Ishikawa (cell line): ENCODE measurements around the gene GSTM2.
A peak's percentile ranks its signal among the peaks of the same experiment; 100 is the strongest.

Experiments used
- CEBPB ChIP-seq: IDR thresholded peaks from 2 replicates; pipeline ENCODE4 v1.6.1; 2012
- CREB1 ChIP-seq: IDR thresholded peaks from 2 replicates; pipeline ENCODE4 v1.6.1; 2012; ENCODE audit warnings: low read depth
- EGR1 ChIP-seq: IDR thresholded peaks from 2 replicates; pipeline ENCODE4 v1.6.1; 2012
- EP300 ChIP-seq: IDR thresholded peaks from 2 replicates; pipeline ENCODE4 v1.6.1; 2012; ENCODE audit warnings: borderline replicate concordance
- FOXM1 ChIP-seq: IDR thresholded peaks from 2 replicates; pipeline ENCODE4 v1.6.1; 2012; ENCODE audit warnings: low read depth, borderline replicate concordance
- NFIC ChIP-seq: IDR thresholded peaks from 2 replicates; pipeline ENCODE4 v1.6.1; 2012
- RAD21 ChIP-seq: IDR thresholded peaks from 2 replicates; pipeline ENCODE4 v1.6.1; 2012; ENCODE audit warnings: low read depth
- TAF1 ChIP-seq: IDR thresholded peaks from 2 replicates; pipeline ENCODE4 v1.6.1; 2012; ENCODE audit warnings: low read depth, mild to moderate bottlenecking
- TCF12 ChIP-seq: IDR thresholded peaks from 2 replicates; pipeline ENCODE4 v1.6.1; 2012; ENCODE audit warnings: low read depth
- TEAD4 ChIP-seq: IDR thresholded peaks from 2 replicates; pipeline ENCODE4 v1.6.1; 2012
- YY1 ChIP-seq: IDR thresholded peaks from 2 replicates; pipeline ENCODE4 v1.6.1; 2012; ENCODE audit warnings: low read depth
- ZBTB7A ChIP-seq: IDR thresholded peaks from 2 replicates; pipeline ENCODE4 v1.6.1; 2012; ENCODE audit warnings: low read depth
- TF ChIP-seq, protein P1 (sequence below): IDR thresholded peaks from 2 replicates; pipeline ENCODE4 v1.6.1; 2012; ENCODE audit warnings: low read depth, mild to moderate bottlenecking
- TF ChIP-seq, protein P2 (sequence below): IDR thresholded peaks from 2 replicates; pipeline ENCODE4 v1.6.1; 2012
- TF ChIP-seq, protein P3 (sequence below): IDR thresholded peaks from 2 replicates; pipeline ENCODE4 v1.6.1; 2012

The GSTM2 gene

DNA sequence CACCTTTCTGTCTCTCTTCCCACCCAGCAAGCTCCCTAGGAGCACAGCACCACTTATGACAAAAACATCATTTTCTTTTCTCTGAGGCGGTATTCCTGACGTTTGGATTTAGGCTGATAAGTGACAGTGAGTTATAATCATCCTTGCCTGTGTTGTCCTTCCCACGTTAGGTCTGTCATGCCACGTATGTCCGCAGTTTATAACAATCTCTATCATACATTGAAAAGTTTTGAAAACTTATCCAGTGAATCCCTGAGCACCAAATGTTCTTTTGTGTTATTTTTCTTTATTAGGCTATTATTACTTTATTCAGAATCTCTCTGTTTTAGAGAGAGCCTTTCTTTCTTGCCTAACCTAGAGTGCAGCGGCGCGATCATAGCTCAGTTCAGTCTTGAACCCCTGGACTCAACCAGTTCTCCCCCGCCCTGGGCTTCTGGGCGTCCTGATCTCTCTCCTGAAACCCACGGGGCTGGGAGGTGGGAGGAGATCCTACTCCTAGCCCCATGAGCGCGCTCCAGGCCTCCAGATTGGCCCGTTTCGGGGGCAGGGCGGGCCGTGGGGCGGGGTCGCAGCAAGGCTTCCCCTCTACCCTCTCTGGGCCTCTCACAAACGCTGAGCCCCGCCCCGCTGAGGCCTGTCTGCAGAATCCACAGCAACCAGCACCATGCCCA, at the start of gene GSTM2:
Gene GSTM2, plus strand, starts transcription at position 606 of the 671 bp plus-strand sequence. Its CDS starts 59 bp downstream, at position 665.
- TF ChIP-seq FOXM1 (no peak), CEBPB (no peak), TEAD4 (no peak), CREB1 (no peak), RAD21 (no peak), TAF1 (no peak), YY1 (no peak), EP300 (no peak), NFIC (no peak)
- TF ChIP-seq, protein P1, sequence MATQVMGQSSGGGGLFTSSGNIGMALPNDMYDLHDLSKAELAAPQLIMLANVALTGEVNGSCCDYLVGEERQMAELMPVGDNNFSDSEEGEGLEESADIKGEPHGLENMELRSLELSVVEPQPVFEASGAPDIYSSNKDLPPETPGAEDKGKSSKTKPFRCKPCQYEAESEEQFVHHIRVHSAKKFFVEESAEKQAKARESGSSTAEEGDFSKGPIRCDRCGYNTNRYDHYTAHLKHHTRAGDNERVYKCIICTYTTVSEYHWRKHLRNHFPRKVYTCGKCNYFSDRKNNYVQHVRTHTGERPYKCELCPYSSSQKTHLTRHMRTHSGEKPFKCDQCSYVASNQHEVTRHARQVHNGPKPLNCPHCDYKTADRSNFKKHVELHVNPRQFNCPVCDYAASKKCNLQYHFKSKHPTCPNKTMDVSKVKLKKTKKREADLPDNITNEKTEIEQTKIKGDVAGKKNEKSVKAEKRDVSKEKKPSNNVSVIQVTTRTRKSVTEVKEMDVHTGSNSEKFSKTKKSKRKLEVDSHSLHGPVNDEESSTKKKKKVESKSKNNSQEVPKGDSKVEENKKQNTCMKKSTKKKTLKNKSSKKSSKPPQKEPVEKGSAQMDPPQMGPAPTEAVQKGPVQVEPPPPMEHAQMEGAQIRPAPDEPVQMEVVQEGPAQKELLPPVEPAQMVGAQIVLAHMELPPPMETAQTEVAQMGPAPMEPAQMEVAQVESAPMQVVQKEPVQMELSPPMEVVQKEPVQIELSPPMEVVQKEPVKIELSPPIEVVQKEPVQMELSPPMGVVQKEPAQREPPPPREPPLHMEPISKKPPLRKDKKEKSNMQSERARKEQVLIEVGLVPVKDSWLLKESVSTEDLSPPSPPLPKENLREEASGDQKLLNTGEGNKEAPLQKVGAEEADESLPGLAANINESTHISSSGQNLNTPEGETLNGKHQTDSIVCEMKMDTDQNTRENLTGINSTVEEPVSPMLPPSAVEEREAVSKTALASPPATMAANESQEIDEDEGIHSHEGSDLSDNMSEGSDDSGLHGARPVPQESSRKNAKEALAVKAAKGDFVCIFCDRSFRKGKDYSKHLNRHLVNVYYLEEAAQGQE = no peak

DNA sequence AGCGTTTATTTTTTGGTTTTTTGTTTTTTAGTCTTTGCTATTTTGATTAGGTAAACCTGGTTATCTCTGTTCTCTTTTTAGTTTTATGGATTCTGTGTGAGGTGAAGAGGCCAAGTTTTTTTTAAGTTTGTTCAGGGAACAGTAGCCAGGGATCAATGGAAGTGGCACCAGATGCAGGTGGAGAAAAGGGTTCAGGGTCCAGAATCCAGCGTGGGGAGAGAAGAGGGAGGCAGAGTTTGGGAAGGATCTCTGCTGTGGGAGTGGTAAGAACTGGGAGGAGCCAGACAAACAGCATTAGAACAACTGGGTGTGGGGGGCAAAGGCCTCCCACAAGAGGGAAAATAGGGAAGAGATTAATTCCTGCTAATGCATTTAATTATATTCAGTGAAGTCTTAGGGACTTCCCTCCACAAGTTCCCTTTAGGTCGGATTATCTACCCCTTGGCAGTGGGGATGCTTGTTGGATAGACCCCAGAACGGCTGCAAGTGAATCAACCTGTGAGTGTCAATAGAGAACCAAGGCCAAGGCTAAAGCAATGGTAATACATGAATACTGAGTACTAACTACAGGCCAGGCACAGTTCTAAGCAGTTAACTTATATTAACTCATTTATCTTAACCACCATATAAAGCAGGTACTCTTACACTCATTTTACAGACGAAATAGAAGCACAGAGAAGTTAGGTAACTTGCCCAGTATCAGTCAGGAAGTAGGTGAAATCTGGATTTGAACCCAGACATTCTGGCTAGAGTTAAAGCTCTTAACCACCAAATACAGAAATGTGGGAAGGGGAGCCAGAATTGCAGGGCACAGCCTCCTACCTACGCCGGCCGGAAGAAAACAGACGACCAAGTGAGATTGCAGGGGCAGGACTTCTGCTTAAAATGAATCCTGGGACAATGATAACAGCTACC, 48.9 kb upstream of the GSTM2 start:
- TF ChIP-seq TEAD4 (no peak), TCF12 (no peak), YY1 (no peak), FOXM1 (no peak)
- TF ChIP-seq, protein P2, sequence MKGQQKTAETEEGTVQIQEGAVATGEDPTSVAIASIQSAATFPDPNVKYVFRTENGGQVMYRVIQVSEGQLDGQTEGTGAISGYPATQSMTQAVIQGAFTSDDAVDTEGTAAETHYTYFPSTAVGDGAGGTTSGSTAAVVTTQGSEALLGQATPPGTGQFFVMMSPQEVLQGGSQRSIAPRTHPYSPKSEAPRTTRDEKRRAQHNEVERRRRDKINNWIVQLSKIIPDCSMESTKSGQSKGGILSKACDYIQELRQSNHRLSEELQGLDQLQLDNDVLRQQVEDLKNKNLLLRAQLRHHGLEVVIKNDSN = no peak

DNA sequence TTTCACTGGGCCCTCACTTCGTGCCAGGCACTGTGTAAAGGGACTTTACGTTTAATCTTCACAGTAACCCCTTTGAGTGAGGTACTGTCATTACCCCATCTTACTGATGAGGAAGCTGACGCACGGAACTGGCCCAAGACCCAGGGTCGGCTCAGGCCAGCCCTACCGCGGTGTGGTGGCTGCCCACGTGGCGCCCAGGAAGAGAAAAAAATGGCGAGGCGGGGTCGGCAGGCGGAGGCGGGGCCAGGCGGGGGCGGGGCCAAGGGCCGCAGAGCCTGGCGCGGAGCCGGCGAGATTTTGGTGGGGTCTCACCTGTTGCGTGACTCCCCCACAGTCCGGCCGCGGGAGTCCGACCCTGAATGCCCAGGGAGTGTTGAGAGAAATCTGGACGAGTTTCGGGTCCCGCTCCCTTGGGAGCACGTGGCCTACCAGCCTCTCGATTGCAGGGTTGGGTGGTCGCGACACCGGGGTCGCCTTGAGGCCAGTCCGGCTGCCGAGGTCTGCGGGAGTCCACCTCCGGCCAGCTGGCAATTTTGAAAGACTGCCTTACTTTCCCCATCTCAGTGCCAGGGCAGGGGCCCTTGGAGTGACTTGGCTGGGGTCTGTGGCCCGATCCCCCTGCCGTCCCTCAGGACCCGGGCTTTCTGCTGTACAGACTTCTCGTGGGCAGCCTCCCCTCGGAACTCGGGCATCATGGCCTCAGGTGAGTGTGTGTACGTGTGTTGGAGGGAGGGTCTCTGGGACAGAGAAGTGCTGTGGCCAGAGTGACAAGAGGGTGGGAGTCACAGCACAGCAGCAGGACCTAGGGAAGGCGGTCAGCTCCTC, 48.1 kb upstream of the GSTM2 start, which contains the start of the genes AMPD2 and GNAT2:
Gene AMPD2, plus strand, starts transcription at position 262 of the 825 bp plus-strand sequence. CDS start 1,339 bp downstream, outside the sequence.
Gene GNAT2, minus strand, starts transcription at position 41 of the 825 bp plus-strand sequence. CDS start 6,746 bp downstream, outside the sequence.
- TF ChIP-seq EP300 = peak; percentile 29; the same call in 1 of the 2 replicates
- 0 out of 2 replicates have a peak, but pooled peaks have one; percentile 22 for TF ChIP-seq NFIC
- TF ChIP-seq, protein P1 = no peak
- TF ChIP-seq CREB1 = no peak
- TF ChIP-seq ZBTB7A = peak; percentile 94; the same call in 1 of the 2 replicates
- no peak; the same call in 1 of the 2 replicates for TF ChIP-seq TCF12
- TF ChIP-seq CEBPB = no peak
- TF ChIP-seq, protein P2 = peak; percentile 91
- TF ChIP-seq TEAD4 = no peak
- no peak for TF ChIP-seq FOXM1
- TF ChIP-seq, protein P3, sequence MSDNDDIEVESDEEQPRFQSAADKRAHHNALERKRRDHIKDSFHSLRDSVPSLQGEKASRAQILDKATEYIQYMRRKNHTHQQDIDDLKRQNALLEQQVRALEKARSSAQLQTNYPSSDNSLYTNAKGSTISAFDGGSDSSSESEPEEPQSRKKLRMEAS = peak; percentile 98
- peak; percentile 69 for TF ChIP-seq YY1
- TF ChIP-seq TAF1 = peak; percentile 63
- TF ChIP-seq EGR1 = 0 out of 2 replicates have a peak, but pooled peaks have one; percentile 22
- TF ChIP-seq RAD21 = no peak

DNA sequence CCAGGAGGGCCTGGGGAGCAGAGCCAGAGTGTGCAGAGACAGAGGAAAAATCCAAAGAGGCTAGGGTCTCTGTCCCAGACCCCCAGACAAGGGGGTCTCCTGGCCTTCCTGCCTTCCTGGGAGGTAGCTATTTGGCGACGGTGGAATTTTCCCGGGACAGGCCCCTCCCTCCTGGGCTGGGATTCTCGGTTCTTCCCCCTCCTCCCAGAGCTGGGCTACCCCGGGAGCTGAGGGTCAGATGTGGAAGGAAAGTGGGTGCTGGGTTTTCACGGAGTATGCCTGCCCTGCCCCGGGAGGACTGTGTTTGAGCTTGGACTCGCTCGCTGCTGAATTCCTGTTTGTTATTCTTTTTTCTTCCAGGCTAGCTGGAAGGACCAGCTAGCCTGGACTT, 47.5 kb upstream of the GSTM2 start:
- TF ChIP-seq CREB1 = no peak
- TF ChIP-seq YY1 = no peak
- TF ChIP-seq, protein P2 = no peak
- TF ChIP-seq, protein P1 = no peak
- TF ChIP-seq TEAD4 = no peak
- no peak for TF ChIP-seq TCF12
- TF ChIP-seq ZBTB7A = no peak; the same call in 1 of the 2 replicates
- TF ChIP-seq EP300 = no peak
- TF ChIP-seq EGR1 = no peak
- no peak for TF ChIP-seq FOXM1
- TF ChIP-seq TAF1 = no peak; the same call in 1 of the 2 replicates
- no peak for TF ChIP-seq CEBPB
- no peak for TF ChIP-seq NFIC
